ENCODE measurements around the gene CTPS2. TPM values are rescaled to one million over a fixed set of nuclear protein-coding genes. Genes with fewer than 3 reads are reported as not detected.

Gene CTPS2
- total RNA-seq, 1 experiment from 2014 or later, result 25.0 TPM

DNA sequence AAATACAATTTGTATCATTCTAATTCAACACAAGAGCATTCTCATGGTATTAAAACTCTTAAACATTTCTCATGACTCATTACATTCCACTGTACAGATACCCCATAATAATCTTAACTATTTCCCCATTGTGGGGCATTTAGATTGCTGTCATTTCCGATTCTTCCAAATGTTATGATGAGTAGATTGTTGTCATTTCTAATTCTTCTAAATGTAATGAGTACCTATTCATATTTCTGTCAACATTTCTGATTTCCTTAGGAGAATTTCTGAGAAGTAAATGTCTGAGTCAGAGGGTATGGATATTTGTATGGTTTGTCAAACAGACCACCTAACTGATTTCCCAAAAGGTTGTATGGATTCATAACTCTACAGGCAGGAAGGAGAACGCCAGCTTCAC lies 54.2 kb downstream of the CTPS2 start:
- Histone ChIP-seq H3K9ac (ENCODE audit: low read length) (peak overlapping the region; percentile 67), H3K4me3 (ENCODE audit: low read length) (no peak overlapping the region), H3K9me2 (replicated peaks; ENCODE audit: low read length) (no peaks in the 10 kb centered on the region), H3F3A (ENCODE audit: low read length, unreplicated experiment) (peaks cover 6% of the 10 kb centered on the region), H3K4me1 (ENCODE audit: insufficient read depth, low read length) (peaks cover 54% of the 10 kb centered on the region), H2AFZ (ENCODE audit: low read length) (no peak overlapping the region), H3K4me2 (ENCODE audit: low read length) (peak overlapping the region; percentile 45; the same call in 1 of the 2 replicates), H3K27me3 (ENCODE audit: low read length) (no peaks in the 10 kb centered on the region), H3K9me3 (ENCODE audit: low read length) (no peaks in the 10 kb centered on the region), H3K79me2 (ENCODE audit: low read length) (no peaks in the 10 kb centered on the region), H3K27ac (ENCODE audit: low read length) (peak overlapping the region; percentile 97), H4K20me1 (ENCODE audit: low read length) (no peaks in the 10 kb centered on the region), H3K36me3 (ENCODE audit: low read depth, low read length) (0 out of 2 replicates have a peak, but pooled peaks cover 9% of the 10 kb centered on the region)
- intact Hi-C loops (cut with micrococcal nuclease), result loop anchor here (5.0 kb wide), 2 partner anchors 56 to 71 kb away; no protein-coding TSS in a partner anchor
- peak; percentile 75 for ATAC-seq
- ChIA-PET POLR2A (ENCODE audit: unreplicated experiment) (no interaction called here), CTCF (no interaction called here)
- TF ChIP-seq EZH2phosphoT487 (IDR thresholded peaks at IDR 0.05; ENCODE audit: borderline replicate concordance, low read length), result no peak
- TF ChIP-seq EZH2 (IDR thresholded peaks at IDR 0.05; ENCODE audit: low read length, unreplicated experiment), result no peak
- TF ChIP-seq, protein P1, sequence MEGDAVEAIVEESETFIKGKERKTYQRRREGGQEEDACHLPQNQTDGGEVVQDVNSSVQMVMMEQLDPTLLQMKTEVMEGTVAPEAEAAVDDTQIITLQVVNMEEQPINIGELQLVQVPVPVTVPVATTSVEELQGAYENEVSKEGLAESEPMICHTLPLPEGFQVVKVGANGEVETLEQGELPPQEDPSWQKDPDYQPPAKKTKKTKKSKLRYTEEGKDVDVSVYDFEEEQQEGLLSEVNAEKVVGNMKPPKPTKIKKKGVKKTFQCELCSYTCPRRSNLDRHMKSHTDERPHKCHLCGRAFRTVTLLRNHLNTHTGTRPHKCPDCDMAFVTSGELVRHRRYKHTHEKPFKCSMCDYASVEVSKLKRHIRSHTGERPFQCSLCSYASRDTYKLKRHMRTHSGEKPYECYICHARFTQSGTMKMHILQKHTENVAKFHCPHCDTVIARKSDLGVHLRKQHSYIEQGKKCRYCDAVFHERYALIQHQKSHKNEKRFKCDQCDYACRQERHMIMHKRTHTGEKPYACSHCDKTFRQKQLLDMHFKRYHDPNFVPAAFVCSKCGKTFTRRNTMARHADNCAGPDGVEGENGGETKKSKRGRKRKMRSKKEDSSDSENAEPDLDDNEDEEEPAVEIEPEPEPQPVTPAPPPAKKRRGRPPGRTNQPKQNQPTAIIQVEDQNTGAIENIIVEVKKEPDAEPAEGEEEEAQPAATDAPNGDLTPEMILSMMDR (conservative IDR thresholded peaks at IDR 0.05; ENCODE audit: low read depth, low read length), result no peak
- DNase-seq, result peak; percentile 88
- no TSS peak for BruUV-seq (replicated peaks)

DNA sequence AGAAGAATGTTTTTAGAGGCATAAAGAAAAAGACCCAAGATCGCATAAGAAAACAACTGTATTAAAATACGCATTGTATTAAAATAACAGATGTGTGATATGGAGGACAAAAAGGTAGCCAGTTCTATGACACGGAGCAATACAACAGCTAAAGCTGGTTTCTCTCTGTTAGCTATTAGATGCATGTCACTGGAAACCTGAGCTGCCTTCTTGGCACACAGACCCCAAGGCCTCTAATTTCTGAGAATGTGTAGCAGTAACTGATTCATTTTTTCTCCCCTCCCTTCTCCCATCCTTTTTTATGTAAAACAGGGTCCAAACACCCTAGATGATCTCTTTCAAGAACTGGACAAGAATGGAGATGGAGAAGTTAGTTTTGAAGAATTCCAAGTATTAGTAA lies 58.4 kb downstream of the CTPS2 start:
- Histone ChIP-seq H3K9me3 (ENCODE audit: low read length) (no peaks in the 10 kb centered on the region), H3K27me3 (ENCODE audit: low read length) (no peaks in the 10 kb centered on the region), H3K4me3 (ENCODE audit: low read length) (no peak overlapping the region), H3K36me3 (ENCODE audit: low read depth, low read length) (peaks cover 1% of the 10 kb centered on the region; the same call in 1 of the 2 replicates), H3F3A (ENCODE audit: low read length, unreplicated experiment) (peaks cover 2% of the 10 kb centered on the region), H2AFZ (ENCODE audit: low read length) (no peak overlapping the region), H3K9ac (ENCODE audit: low read length) (peak overlapping the region; percentile 27; the same call in 1 of the 2 replicates), H3K4me1 (ENCODE audit: insufficient read depth, low read length) (peaks cover 32% of the 10 kb centered on the region), H3K79me2 (ENCODE audit: low read length) (no peaks in the 10 kb centered on the region), H4K20me1 (ENCODE audit: low read length) (no peaks in the 10 kb centered on the region), H3K4me2 (ENCODE audit: low read length) (no peak overlapping the region), H3K27ac (ENCODE audit: low read length) (peak overlapping the region; percentile 35), H3K9me2 (replicated peaks; ENCODE audit: low read length) (no peaks in the 10 kb centered on the region)
- DNase-seq (no peak), ATAC-seq (0 out of 2 replicates have a peak, but pooled peaks have one; percentile 12)
- intact Hi-C loops (cut with micrococcal nuclease), result no loop called here
- no TSS peak for BruUV-seq (replicated peaks)
- CTCF ChIA-PET, result no interaction called here
- TF ChIP-seq EZH2 (IDR thresholded peaks at IDR 0.05; ENCODE audit: low read length, unreplicated experiment) (no peak), EZH2phosphoT487 (IDR thresholded peaks at IDR 0.05; ENCODE audit: borderline replicate concordance, low read length) (no peak)
- TF ChIP-seq, protein P1 (conservative IDR thresholded peaks at IDR 0.05; ENCODE audit: low read depth, low read length), result no peak
- POLR2A ChIA-PET (ENCODE audit: unreplicated experiment), result no interaction called here

DNA sequence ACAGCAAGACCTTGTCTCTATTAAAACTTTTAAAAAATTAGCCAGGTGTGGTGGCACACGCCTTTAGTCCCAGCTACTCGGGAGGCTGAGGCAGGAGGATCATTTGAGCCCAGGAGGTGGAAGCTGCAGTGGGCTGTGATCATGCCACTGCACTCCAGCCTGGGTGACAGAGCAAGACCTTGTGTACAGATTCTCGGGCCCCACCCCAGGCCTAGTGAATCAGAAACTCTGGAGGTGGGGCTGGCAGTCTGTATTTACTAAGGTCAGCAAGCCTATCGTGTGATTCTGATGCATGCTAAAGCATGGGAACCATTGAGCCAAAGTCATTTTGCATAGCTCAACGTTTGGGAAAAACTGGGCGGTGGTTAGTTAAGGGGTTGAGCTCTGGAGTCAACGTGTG lies 59.0 kb downstream of the CTPS2 start:
- TF ChIP-seq EZH2phosphoT487 (IDR thresholded peaks at IDR 0.05; ENCODE audit: borderline replicate concordance, low read length) (no peak), EZH2 (IDR thresholded peaks at IDR 0.05; ENCODE audit: low read length, unreplicated experiment) (no peak)
- TF ChIP-seq, protein P1 (conservative IDR thresholded peaks at IDR 0.05; ENCODE audit: low read depth, low read length), result no peak
- CTCF ChIA-PET, result no interaction called here
- Histone ChIP-seq H3K4me2 (ENCODE audit: low read length) (no peak overlapping the region), H3K79me2 (ENCODE audit: low read length) (no peaks in the 10 kb centered on the region), H3K27ac (ENCODE audit: low read length) (peak overlapping the region; percentile 35), H3K9ac (ENCODE audit: low read length) (peak overlapping the region; percentile 27; the same call in 1 of the 2 replicates), H3K4me3 (ENCODE audit: low read length) (no peak overlapping the region), H3K9me3 (ENCODE audit: low read length) (no peaks in the 10 kb centered on the region), H2AFZ (ENCODE audit: low read length) (no peak overlapping the region), H4K20me1 (ENCODE audit: low read length) (no peaks in the 10 kb centered on the region), H3K27me3 (ENCODE audit: low read length) (no peaks in the 10 kb centered on the region), H3F3A (ENCODE audit: low read length, unreplicated experiment) (no peaks in the 10 kb centered on the region), H3K4me1 (ENCODE audit: insufficient read depth, low read length) (peaks cover 26% of the 10 kb centered on the region), H3K9me2 (replicated peaks; ENCODE audit: low read length) (no peaks in the 10 kb centered on the region), H3K36me3 (ENCODE audit: low read depth, low read length) (no peaks in the 10 kb centered on the region; the same call in 1 of the 2 replicates)
- POLR2A ChIA-PET (ENCODE audit: unreplicated experiment), result no interaction called here
- no TSS peak for BruUV-seq (replicated peaks)
- DNase-seq (peak; percentile 43), ATAC-seq (peak; percentile 61)
- intact Hi-C loops (cut with micrococcal nuclease), result loop anchor here (2.0 kb wide), 1 partner anchor 43 kb away; no protein-coding TSS in a partner anchor
